Activated T-helper 2 cell treated with anti-CD3 and anti-CD28 coated beads, Interferon-gamma antibody, Interleukin-2, Interleukin-4, amounts not matched to agents 10 μg/mL and 5 μg/mL and 100 μg/mL, durations not matched to agents 14 hours and 24 hours and 36 hours (primary cell): ENCODE results near the gene PTPRJ. TPM values are rescaled to one million over a fixed set of nuclear protein-coding genes. Genes with fewer than 3 reads are reported as not detected.

Experiments
- DNase-seq: peaks from one replicate; pipeline ENCODE4 v3.0.0; 2021; ENCODE audit warnings: low spot score
- H3K27ac Mint-ChIP-seq: one replicate; pipeline ENCODE4 v1.8.0; 2021; ENCODE audit warnings: mixed read lengths
- H3K27me3 Mint-ChIP-seq: one replicate; pipeline ENCODE4 v1.8.0; 2021; ENCODE audit warnings: low read depth, mixed read lengths
- H3K36me3 Mint-ChIP-seq: one replicate; pipeline ENCODE4 v1.8.0; 2021; ENCODE audit warnings: low read depth, mixed read lengths
- H3K4me1 Mint-ChIP-seq: one replicate; pipeline ENCODE4 v1.8.0; 2021; ENCODE audit warnings: low read depth, mixed read lengths
- H3K4me3 Mint-ChIP-seq: one replicate; pipeline ENCODE4 v1.8.0; 2021; ENCODE audit warnings: low read depth, mild to moderate bottlenecking, moderate library complexity, mixed read lengths
- H3K9me3 Mint-ChIP-seq: one replicate; pipeline ENCODE4 v1.8.0; 2021; ENCODE audit warnings: mixed read lengths
- intact Hi-C: fragments of 100-400 bp; cut with micrococcal nuclease; formaldehyde crosslinking; loops from one replicate; pipeline ENCODE4 v1.15.1; 2023
- total RNA-seq: library from RNA; stranded (reverse); gene quantifications from 2 replicates; pipeline ENCODE4 v1.2.3, GENCODE V29; 2022

Gene PTPRJ
- total RNA-seq, 1 donor from 2014 or later = 50.9 TPM

- H3K9me3 Mint-ChIP-seq = no peaks in the 10 kb centered on the region
- no peak overlapping the region for H3K4me3 Mint-ChIP-seq
- H3K27me3 Mint-ChIP-seq = no peaks in the 10 kb centered on the region
- intact Hi-C loops = no loop called here
- H3K27ac Mint-ChIP-seq = peak overlapping the region; percentile 6
- peaks cover 65% of the 10 kb centered on the region for H3K4me1 Mint-ChIP-seq
- H3K36me3 Mint-ChIP-seq = peaks cover 48% of the 10 kb centered on the region
- no peak for DNase-seq
Measured at GRCh38 chr11:48062649-48063048, 82.3 kb downstream of the PTPRJ start.

GRCh38 chr11:48063424-48063978, 83.1 kb downstream of the PTPRJ start:
- Mint-ChIP-seq H3K4me3 (no peak overlapping the region), H3K9me3 (no peaks in the 10 kb centered on the region), H3K27me3 (no peaks in the 10 kb centered on the region), H3K36me3 (peaks cover 54% of the 10 kb centered on the region), H3K4me1 (peaks cover 59% of the 10 kb centered on the region), H3K27ac (peak overlapping the region; percentile 64)
- no peak for DNase-seq
- intact Hi-C loops = no loop called here

- Mint-ChIP-seq H3K4me1 (peaks cover 53% of the 10 kb centered on the region), H3K36me3 (peaks cover 54% of the 10 kb centered on the region), H3K4me3 (no peak overlapping the region), H3K27me3 (no peaks in the 10 kb centered on the region), H3K27ac (peak overlapping the region; percentile 64), H3K9me3 (no peaks in the 10 kb centered on the region)
- no peak for DNase-seq
- intact Hi-C loops = no loop called here
Measured at GRCh38 chr11:48064306-48064705, 83.9 kb downstream of the PTPRJ start.

GRCh38 chr11:48066881-48067800, 86.8 kb downstream of the PTPRJ start:
- no peak for DNase-seq
- H3K27ac Mint-ChIP-seq = no peak overlapping the region
- H3K9me3 Mint-ChIP-seq = no peaks in the 10 kb centered on the region
- H3K27me3 Mint-ChIP-seq = no peaks in the 10 kb centered on the region
- intact Hi-C loops = no loop called here
- peaks cover 31% of the 10 kb centered on the region for H3K4me1 Mint-ChIP-seq
- H3K36me3 Mint-ChIP-seq = peaks cover 53% of the 10 kb centered on the region
- no peak overlapping the region for H3K4me3 Mint-ChIP-seq

- Mint-ChIP-seq H3K36me3 (peaks cover 52% of the 10 kb centered on the region), H3K27ac (peak overlapping the region; percentile 79), H3K9me3 (no peaks in the 10 kb centered on the region), H3K27me3 (no peaks in the 10 kb centered on the region), H3K4me3 (peak overlapping the region; percentile 49), H3K4me1 (peaks cover 36% of the 10 kb centered on the region)
- intact Hi-C loops = loop anchor here (1.0 to 5.0 kb wide), 3 partner anchors 8 to 34 kb away; no protein-coding TSS in a partner anchor
- no peak for DNase-seq
Measured at GRCh38 chr11:48073031-48073861, 92.9 kb downstream of the PTPRJ start.

DNA sequence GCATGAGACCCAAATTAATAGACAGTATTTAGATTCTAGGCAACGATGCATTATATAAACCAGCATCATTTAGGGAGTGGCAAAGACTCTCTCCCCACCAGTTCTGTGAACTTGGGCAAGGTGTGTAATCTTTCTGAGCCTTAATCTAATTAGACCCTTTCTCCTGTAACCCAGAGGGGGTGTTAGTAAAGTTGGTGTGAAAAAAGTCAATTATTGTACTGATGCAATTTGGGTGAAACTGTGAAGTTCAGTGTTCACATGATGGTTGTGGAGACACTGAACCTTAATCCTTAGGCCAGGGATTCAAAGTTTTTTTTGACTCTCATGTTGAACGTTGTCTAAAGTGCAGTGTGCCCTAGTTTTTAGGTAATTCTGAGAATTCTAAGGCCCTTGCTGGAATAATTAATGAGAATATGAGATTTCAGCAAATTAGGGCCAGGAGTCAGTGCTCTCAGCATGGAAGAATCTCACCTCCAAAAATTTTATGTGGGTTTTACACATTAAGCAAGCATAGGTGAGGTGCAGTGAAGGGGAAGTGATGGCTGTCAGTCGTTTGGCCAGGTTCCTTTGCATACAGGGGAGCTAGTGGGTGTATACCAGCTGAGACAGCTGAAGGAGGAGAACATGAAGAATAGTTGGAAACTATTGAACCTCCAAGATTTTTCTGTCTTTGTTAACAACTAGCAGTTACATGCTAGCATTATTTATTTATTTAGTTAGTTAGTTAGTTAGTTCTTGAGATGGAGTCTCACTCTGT, 94.2 kb downstream of the PTPRJ start:
- Mint-ChIP-seq H3K27me3 (no peaks in the 10 kb centered on the region), H3K27ac (peak overlapping the region; percentile 19)

DNA sequence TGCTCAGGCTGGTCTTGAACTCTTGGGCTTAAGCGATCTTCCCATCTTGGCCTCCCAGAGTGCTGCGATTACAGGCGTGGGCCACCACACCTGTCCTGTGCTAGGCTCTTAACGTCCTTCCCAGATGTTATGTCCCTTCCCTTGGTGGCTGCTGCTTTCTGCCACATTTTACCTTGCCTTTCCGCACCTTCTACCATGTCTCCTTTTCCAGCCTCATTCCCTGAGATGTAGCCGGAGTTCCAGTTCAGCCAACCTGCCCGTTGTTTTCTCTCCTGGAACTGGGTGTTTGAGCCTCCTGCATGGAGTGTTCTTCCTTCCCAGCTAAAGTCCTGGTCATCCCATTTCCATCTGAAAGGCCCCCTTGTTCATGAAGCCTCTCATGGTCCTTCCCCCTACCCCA, 95.3 kb downstream of the PTPRJ start:
- Mint-ChIP-seq H3K27me3 (no peaks in the 10 kb centered on the region), H3K4me3 (no peak overlapping the region), H3K4me1 (peaks cover 57% of the 10 kb centered on the region), H3K27ac (peak overlapping the region; percentile 47), H3K36me3 (peaks cover 47% of the 10 kb centered on the region), H3K9me3 (no peaks in the 10 kb centered on the region)
- intact Hi-C loops = no loop called here
- no peak for DNase-seq

More for the DNA sequence above, 94.2 kb downstream of the PTPRJ start:
- intact Hi-C loops = loop anchor here (5.0 kb wide), 1 partner anchor 33 kb away; no protein-coding TSS in a partner anchor
- H3K4me1 Mint-ChIP-seq = peaks cover 46% of the 10 kb centered on the region
- peaks cover 51% of the 10 kb centered on the region for H3K36me3 Mint-ChIP-seq
- no peaks in the 10 kb centered on the region for H3K9me3 Mint-ChIP-seq
- DNase-seq = no peak
- H3K4me3 Mint-ChIP-seq = no peak overlapping the region

GRCh38 chr11:48077251-48077650, 96.9 kb downstream of the PTPRJ start:
- H3K9me3 Mint-ChIP-seq = no peaks in the 10 kb centered on the region
- intact Hi-C loops = no loop called here
- peaks cover 45% of the 10 kb centered on the region for H3K36me3 Mint-ChIP-seq
- DNase-seq = no peak
- H3K4me1 Mint-ChIP-seq = peaks cover 70% of the 10 kb centered on the region
- H3K4me3 Mint-ChIP-seq = no peak overlapping the region
- no peaks in the 10 kb centered on the region for H3K27me3 Mint-ChIP-seq
- H3K27ac Mint-ChIP-seq = no peak overlapping the region

DNA sequence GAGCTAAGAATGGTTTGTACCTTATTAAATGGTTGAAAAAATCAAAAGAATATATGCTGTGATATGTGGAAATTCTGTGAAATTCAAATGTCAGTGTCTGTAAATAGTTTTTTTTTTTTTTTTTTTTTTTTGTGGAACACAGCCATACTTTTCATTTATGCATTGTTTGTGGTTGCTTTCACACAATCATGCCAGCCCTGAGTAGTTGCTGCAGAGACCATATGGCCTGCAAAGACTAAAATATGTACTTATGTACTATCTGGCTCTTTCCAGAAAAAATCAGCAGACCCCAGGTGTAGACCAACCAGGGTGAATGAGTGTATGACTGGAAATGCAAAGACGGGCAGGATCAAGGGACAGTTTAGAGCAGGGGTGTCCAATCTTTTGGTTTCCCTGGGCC, 98.3 kb downstream of the PTPRJ start:
- Mint-ChIP-seq H3K4me1 (peaks cover 68% of the 10 kb centered on the region), H3K27me3 (no peaks in the 10 kb centered on the region), H3K27ac (no peak overlapping the region), H3K9me3 (no peaks in the 10 kb centered on the region), H3K36me3 (peaks cover 43% of the 10 kb centered on the region), H3K4me3 (no peak overlapping the region)
- no peak for DNase-seq
- intact Hi-C loops = no loop called here

GRCh38 chr11:48079596-48079995, 99.2 kb downstream of the PTPRJ start:
- Mint-ChIP-seq H3K4me3 (no peak overlapping the region), H3K27ac (peak overlapping the region; percentile 72), H3K27me3 (no peaks in the 10 kb centered on the region), H3K4me1 (peaks cover 63% of the 10 kb centered on the region), H3K9me3 (no peaks in the 10 kb centered on the region), H3K36me3 (peaks cover 50% of the 10 kb centered on the region)
- intact Hi-C loops = no loop called here
- DNase-seq = no peak

DNA sequence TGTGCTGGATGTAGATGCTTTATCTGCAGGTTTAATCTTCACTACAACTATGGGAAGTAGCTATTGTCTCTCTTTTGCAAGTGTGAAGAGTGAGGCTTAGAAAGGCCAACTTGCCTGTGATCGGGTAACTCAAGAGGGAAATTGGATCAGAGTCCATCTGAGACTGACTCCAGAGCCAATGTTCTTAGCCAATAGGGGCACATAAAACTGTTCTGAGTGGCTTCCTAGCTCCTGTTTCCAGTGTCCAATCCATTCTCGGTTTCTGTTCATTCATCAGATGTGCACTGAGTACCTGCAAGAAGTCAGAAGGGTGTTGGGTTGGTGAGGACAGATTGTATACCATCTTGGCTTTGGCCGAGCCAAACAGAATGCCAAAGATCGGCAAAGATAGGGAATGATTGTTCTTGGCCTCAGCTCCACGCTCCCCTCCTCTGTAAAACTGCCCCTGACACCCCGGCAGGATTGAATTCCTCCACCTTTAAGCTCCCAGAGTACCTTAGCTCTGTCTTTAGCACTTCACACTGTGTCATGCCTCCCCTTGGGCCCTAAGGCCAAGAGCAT, 100.0 kb downstream of the PTPRJ start:
- peaks cover 50% of the 10 kb centered on the region for H3K36me3 Mint-ChIP-seq
- intact Hi-C loops = loop anchor here (2.0 kb wide), 1 partner anchor 26 kb away; no protein-coding TSS in a partner anchor
- no peak overlapping the region for H3K4me3 Mint-ChIP-seq
- peak overlapping the region; percentile 87 for H3K27ac Mint-ChIP-seq
- H3K9me3 Mint-ChIP-seq = no peaks in the 10 kb centered on the region
- DNase-seq = no peak
- no peaks in the 10 kb centered on the region for H3K27me3 Mint-ChIP-seq
- peaks cover 61% of the 10 kb centered on the region for H3K4me1 Mint-ChIP-seq
